A673 (cell line): ENCODE results near the gene ZCCHC24.

Experiments
- CTCF ChIP-seq: fragments of 300-800, 200-600 bp; sonication (generic); conservative IDR thresholded peaks from 2 replicates; pipeline ENCODE4 v1.5.1; 2017; ENCODE audit warnings: low read depth, mild to moderate bottlenecking, antibody characterized with exemption, low read length, moderate library complexity, mixed read lengths
- EZH2 ChIP-seq: fragments of 200-600 bp; sonication (generic); IDR thresholded peaks from 2 replicates; pipeline ENCODE4 v1.6.1; 2017; ENCODE audit warnings: borderline replicate concordance, low read depth, mild to moderate bottlenecking, mixed read lengths, antibody characterized with exemption, low read length; ENCODE audit not compliant: poor library complexity, severe bottlenecking

- TF ChIP-seq CTCF (no peak), EZH2 (no peak)
These were observed 3.3 kb upstream of the ZCCHC24 start for GRCh38 chr10:79448732-79449049.
